NCI-H1105 treated with DMSO at 0.1 percent for 48 hours (cell line): ENCODE data around the gene RCBTB2.

ENCODE experiments used
- DNase-seq: peaks from one replicate; lab custom pipeline; 2025; lab: John Stamatoyannopoulos, UW

Gene RCBTB2

GRCh38 chr13:48448959-48449614 lies 83.8 kb downstream of the RCBTB2 start:
- no peak for DNase-seq

DNA sequence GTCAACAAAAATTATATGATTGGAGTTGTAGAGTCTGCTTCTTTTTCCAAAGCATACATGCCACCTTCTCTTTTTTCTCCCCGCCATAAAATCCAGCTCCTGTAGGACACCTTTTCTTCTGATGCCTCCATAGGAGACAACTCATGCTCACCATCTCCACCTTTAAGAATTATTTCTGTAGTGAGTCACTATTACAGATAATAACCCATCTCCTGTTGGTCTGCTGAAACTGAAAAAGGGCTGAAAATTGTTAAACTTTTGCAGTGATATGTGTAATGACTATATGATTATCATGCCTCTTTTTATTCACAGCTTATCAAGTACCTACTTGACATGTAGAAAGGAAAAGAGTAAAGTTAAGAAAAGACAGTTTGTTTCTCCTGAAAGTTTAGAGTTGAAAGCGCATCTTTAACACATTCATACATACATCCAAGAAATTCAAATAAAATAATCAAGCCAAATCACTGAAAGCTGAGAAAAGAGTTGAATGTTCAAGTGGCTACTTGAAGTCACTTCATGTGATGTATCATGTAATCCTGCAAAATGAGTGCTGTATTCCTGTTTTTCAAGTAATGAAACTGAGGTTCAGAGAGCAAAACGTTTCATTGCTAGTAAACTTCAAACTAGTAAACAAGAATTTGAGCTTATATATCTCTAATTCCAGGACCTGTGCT lies 84.5 kb downstream of the RCBTB2 start:
- no peak for DNase-seq

- no peak for DNase-seq
These were observed 86.4 kb downstream of the RCBTB2 start for GRCh38 chr13:48446464-48446863.

GRCh38 chr13:48443442-48444208 lies 89.3 kb downstream of the RCBTB2 start:
- no peak for DNase-seq
